ENCODE results near the gene LAPTM5. TPM values are rescaled to one million over a fixed set of nuclear protein-coding genes. Genes with fewer than 3 reads are reported as not detected.

Gene LAPTM5
- total and polyA plus RNA-seq, 2 of the 8 experiments (the other 6 are each of a cell fraction or from before 2014, with no cell fraction given), result 0.37 to 1.4 TPM

- Histone ChIP-seq H3K9ac (replicated peaks in 1 of 4; ENCODE audit: extremely low read depth in 1 of 4, low read depth in 3 of 4, low read length in 3 of 4) (no peak overlapping the region), H3K4me2 (ENCODE audit: insufficient read depth in 1 of 2, low read depth in 2 of 2, low read length in 2 of 2) (no peak overlapping the region), H3K79me1 (ENCODE audit: low read depth, low read length) (no peaks in the 10 kb centered on the region), H2AFZ (ENCODE audit: low read length) (no peak overlapping the region), H3K4ac (replicated peaks; ENCODE audit: insufficient read length, low read depth, low read length) (no peak overlapping the region), H3K18ac (ENCODE audit: extremely low read depth, low read length) (no peak overlapping the region), H3K27me3 (replicated peaks in 1 of 4; ENCODE audit: control insufficient read depth in 3 of 4, extremely low read depth in 1 of 4, insufficient read depth in 3 of 4, low read length in 3 of 4) (peaks cover 0 to 1% (median 0%) of the 10 kb centered on the region in 4 experiments; a peak in 1 of 7 replicates), H3K79me2 (ENCODE audit: control insufficient read depth in 1 of 2, insufficient read depth in 2 of 2, low read length in 2 of 2) (no peaks in the 10 kb centered on the region), H2BK120ac (replicated peaks; ENCODE audit: low read depth, low read length) (no peak overlapping the region), H4K5ac (ENCODE audit: insufficient read length, low read depth, low read length) (no peak overlapping the region), H2BK12ac (ENCODE audit: low read depth, low read length) (no peak overlapping the region), H4K8ac (ENCODE audit: extremely low read depth, insufficient read depth, low read length) (no peak overlapping the region), H3K56ac (replicated peaks; ENCODE audit: insufficient read length, low read depth, low read length) (no peak overlapping the region), H3K4me3 (ENCODE audit: extremely low read depth in 1 of 4, insufficient read depth in 2 of 4, low read depth in 3 of 4, low read length in 4 of 4) (no peak overlapping the region), H3K9me3 (ENCODE audit: insufficient read depth in 2 of 2, low read depth in 1 of 2, low read length in 1 of 2) (no peaks in the 10 kb centered on the region), H4K20me1 (replicated peaks in 1 of 2; ENCODE audit: control insufficient read depth in 1 of 2, insufficient read depth in 2 of 2, low read length in 2 of 2) (no peaks in the 10 kb centered on the region), H4K91ac (replicated peaks; ENCODE audit: insufficient read length, low read length) (no peak overlapping the region), H2BK20ac (ENCODE audit: low read length) (no peak overlapping the region), H2BK5ac (ENCODE audit: low read depth, low read length) (no peak overlapping the region), H3K23me2 (ENCODE audit: low read depth, low read length) (no peaks in the 10 kb centered on the region), H3K4me1 (replicated peaks in 1 of 4; ENCODE audit: control insufficient read depth in 3 of 4, insufficient read depth in 4 of 4, low read length in 3 of 4) (no peaks in the 10 kb centered on the region; a peak in 2 of 7 replicates), H3K27ac (ENCODE audit: low read depth, low read length) (no peak overlapping the region), H3K36me3 (ENCODE audit: control insufficient read depth in 2 of 4, insufficient read depth in 4 of 4, low read length in 3 of 4) (no peaks in the 10 kb centered on the region), H2BK15ac (ENCODE audit: low read length) (no peak overlapping the region), H2AK5ac (ENCODE audit: low read depth, low read length) (no peak overlapping the region), H3K14ac (ENCODE audit: insufficient read length) (no peak overlapping the region), H3K23ac (ENCODE audit: insufficient read length) (no peak overlapping the region)
- POLR2A ChIA-PET (ENCODE audit: partially characterized antibody), result interaction anchor here (1.1 kb wide), 1 partner anchor 15 kb away, joined by 3 read pairs; no protein-coding TSS in a partner anchor
- no peak for DNase-seq (ENCODE audit: low read depth in 1 of 2, low spot score in 2 of 2)
- TF ChIP-seq EP300 (IDR thresholded peaks at IDR 0.05; ENCODE audit: borderline replicate concordance in 1 of 2, low read depth in 2 of 2, low read length in 2 of 2), result no peak
- no peak for TF ChIP-seq RAD21 (IDR thresholded peaks at IDR 0.05 in 1 of 2, conservative IDR thresholded peaks at IDR 0.05 in 1 of 2; ENCODE audit: low read depth in 2 of 2, low read length in 2 of 2)
- TF ChIP-seq POU5F1 (IDR thresholded peaks at IDR 0.05; ENCODE audit: low read depth, low read length), result no peak
- TF ChIP-seq YY1 (IDR thresholded peaks at IDR 0.05; ENCODE audit: low read depth, low read length), result no peak
- no peak for FAIRE-seq
- CTCF ChIA-PET (ENCODE audit: partially characterized antibody), result interaction anchor here (0.6 to 38.1 kb wide), 6 partner anchors 4 to 127 kb away, joined by 3 to 1519 read pairs (median 170); partner anchors contain the start of gene SDC3
- WGBS, 2 experiments (ENCODE audit: extremely low coverage in 1 of 2, insufficient coverage in 1 of 2, insufficient read length in 1 of 2, insufficient replicate concordance in 2 of 2, low coverage in 1 of 2, low lambda C conversion rate in 2 of 2, missing lambda C conversion rate in 1 of 2), result 79% methylated on average over 4 of the region's 4 CpGs; no CpG with 5 or more reads in 1 of the 2 experiments
Observed at GRCh38 chr1:30794260-30794659, 36.7 kb upstream of the LAPTM5 start.
